ENCODE results near the gene SOST.

The SOST gene

DNA sequence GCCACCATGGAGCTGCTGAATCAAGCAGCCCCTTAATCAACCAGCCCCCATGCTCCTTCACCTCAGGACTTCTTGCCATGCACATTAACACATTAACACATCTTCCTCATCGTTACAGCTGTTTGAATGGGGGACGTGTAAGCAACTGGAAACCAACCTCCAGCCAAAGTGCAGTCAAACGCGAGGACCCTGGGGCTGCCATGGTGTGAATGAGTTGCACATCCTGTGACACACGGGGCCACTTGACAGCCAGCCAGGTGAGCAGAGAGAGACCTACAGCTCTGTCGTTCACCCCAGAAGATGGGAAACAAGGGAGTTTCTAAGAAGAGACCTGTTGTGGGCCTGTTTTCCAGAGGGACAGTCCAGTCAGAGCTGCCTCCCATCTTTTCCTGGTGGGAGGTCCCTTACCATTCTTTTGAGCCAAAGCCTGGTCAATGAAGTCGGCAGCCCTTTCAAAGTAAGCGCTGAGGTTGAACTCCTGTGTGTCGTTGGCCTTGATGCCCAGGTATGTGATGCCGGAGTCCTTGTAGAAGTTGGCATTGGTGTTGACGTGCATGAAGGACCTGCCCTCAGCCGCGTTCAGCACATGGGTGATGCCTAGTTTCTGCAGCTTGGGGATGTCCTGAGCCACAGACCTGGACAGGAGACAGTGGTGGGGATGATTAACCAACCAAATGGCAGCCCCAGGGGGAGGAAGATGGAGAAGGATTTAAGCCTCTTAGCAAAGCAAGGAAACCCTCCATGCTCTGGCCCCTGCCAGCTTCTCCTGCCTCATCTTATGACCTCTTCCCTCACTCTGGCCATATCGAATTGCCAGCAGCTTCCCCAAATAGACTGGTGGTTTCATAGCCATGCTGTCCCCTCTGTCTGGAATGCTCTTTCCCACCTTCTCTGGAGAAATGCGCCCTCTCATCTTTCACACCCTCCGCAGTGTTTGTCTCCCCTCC, 16.0 kb upstream of the SOST start:
- no peak for DNase-seq

DNA sequence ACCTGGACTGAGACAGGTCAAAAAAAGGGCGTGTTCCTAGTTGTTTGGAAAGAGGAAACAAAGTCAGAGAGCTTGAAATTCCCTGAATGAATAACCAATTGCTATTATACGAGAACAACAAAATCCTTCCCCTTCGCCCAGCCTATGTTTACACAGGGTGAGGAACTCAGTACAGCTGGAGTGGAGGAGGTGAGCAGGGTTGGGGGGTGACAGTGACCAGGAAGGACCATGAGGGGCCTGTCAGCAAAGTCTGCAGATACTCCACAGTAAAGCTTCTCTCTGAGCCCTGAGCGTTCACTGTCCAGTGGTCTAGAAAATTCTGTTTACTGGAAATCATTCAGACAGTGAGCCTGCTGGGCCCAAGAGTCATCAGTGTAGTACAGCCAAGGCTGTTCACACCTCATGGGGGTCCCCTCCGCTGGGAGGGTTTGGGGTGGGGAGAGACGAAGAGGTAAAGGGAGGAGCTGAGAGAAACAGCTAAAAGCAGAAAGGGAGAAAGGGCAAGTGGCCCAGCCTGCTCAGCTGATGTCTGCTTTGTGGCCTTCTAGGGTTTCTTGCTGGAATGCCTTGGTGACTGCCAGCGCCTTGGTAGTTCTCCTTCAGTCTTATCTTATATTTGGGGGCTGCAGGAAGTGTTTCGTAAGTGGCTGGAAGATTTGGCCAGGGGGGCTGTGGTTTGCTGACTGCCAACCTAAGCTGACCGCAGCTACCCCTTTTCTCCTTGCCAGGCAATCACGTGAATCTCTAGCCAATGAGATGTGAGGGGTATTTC, 14.5 kb upstream of the SOST start:
- no peak for DNase-seq

DNA sequence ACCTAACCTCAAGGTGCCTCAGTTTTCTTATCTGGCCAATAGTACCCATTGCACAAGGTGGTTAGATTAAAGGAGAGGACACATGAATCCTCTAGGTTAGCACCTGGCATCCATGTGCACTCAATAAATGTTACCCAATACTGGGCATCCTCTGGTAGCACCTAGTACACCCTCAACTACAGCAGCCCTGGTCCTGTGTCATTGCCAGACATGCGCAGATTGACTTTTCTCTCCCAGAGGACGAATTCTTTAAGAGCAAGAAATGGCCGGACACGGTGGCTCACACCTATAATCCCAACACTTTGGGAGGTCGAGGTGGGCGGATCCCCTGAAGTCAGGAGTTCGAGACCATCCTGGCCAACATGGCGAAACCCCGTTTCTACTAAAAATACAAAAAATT, 12.9 kb upstream of the SOST start:
- DNase-seq = no peak

DNA sequence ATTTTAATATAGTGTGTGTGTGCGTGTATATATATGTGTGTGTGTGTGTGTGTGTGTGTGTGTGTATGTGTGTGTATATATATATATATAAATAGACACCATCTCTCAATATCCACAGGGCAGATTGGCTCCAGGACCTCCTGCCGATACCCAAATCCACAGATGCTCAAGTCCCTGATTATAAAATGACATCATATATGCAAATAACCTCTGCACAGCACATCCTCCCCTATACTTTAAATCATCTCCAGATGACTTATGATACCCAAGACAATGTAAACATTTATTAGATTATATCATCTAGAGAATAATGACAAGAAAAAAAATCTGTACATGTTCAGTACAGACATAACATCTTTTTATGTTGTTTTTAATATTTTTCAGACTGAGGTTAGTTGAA, 12.4 kb upstream of the SOST start:
- DNase-seq = no peak

DNA sequence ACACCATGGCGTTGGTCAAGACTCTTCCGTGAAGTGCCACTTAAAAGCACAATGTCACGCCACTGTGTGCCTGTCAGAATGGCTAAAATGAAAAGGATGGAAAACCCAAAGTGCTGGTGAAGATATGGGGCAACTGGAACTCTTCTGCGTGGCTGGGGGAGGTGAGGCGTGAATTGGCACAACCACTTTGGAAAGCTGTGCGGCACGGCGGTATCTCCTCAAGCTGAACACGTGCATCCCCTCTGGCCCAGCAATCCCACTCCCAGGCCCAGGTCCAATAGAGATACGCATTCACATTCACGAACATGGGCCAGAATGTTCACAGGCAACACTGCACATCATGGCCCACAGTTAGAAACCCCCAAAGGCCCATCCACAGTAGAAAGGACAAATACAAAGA, 11.3 kb upstream of the SOST start:
- DNase-seq = no peak

DNA sequence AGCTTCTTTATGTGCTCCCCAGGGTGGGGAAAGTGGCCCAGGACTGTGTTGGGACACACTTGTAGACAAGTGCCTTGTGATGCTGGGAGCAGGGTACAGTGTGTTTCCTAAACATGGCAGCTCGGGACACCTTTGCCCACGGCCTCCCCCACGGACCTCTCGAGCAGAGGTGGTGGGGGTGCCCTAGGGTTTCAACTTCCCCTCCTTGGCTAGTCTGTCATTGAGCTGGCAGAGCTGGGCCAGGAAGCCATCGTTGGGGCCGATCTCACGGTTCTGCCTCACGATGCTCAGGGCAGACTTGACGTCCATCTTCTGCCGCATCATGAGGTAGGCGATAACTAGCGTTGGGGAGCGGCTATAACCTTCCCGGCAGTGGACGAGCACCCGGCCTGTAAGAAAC, 10.8 kb upstream of the SOST start:
- no peak for DNase-seq

DNA sequence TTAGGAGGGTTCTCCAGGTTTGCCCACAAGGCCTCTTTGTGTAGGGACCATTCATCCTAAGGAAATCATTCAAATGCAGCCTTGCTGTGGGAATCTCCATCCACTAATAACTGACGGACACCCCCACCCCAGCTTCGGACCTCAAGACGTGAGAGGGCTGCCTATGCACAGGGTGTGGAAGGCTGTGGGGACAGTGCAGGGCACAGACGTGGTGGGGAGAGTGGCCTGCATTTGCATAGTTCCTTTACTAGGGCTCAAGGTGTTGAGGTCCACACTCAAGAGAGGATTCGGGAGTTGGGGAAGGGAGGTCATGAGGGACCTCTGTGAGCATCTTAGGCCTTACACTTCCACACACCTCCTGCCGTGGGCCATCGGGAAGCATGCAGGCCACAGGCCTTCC, 10.4 kb upstream of the SOST start:
- no peak for DNase-seq

DNA sequence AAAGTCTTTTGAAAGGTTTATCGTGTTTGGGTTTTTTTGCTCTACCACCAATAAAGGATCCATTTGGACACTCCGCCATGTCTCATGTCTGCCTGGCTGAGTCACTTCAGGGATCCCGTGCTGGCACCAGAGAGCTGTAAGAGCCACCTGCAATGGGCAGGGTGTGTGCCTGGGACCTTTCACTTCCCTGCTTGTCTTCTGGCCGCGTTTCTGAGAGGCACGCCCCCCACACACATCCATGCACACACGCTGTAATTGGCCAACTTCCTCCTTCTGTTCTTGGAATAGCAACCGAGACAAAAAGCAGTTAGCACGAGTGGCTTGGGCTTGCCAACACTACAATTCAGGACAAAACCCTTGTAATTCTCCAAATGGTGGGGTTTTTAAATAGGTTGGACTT, 9.8 kb upstream of the SOST start:
- DNase-seq = no peak

DNA sequence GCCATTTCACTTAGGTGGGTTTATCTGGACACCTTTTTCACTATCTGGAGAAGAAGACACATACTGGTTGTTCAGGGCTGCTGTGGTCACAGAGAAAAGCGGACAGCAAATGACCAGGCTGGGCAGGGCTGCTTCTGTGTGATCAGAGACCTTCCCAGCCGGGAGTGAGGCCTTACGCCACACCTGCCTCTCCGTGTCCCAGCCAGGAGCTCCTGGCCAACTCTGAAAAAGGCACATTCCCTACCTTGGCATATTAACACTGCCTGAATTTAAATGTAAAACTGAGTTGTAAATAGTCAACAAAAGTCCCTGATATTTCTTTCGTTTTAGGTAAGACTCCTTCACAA, 9.1 kb upstream of the SOST start:
- DNase-seq = no peak

DNA sequence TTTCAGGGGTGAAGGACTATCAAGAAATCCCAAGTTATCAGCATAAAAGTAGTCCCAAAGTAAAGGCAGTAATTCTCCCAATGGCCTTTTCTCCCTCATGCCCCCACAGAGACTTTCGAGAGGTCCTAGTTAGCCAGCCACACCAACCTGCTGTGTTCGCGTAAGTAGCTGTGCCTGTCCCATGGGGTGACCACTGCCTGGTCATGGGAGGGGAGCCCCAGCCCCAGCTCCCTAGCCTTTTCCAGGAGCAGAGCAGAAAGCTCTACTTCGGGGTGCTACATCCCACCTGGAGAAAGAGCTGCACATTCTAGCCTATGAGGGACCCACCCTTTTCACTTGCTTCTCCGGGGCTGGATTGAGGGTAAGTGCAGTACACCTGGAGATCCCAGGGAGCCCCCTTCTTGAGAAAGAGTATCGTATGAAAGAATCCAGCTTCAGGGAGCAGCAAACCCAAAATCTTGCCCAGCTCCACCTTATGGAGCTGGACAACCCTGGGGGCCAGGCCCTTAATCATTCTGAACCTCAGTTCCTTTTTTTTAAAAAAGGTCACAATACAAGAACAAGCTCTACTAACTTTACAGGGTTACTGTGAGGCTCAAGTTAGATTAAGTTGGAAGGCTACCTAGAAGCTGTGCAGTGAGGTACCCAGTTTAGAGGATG, 8.6 kb upstream of the SOST start:
- DNase-seq = no peak

DNA sequence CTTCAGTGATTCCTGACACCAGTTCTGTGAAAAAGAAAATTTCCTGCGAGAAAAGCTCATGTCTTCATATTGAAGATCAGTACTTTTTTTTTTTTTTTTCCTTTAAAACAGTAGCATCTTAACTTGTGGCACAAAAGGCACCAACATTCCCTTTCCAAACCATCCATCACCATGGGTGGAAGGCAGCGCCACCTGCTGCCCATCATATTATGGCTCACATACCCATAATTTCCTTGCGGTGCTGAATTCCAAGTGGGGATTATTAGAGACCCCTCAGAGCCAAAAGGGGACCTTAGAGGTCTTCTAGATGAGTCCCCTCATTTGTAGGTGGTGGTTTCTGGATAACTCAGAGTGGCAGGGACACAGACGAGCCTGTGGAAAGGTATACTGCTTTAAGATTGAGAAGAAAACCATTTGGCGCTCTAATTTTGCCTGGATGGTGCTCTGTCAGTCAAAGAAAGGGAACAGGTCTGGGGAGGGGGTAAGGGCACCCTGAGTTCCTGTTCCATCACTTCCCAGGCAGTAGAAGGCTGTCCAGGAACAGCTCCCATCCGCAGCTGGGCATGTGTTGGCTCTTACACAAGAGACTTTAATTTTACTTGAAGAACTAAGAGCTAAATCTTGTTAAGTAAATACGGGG, 7.9 kb upstream of the SOST start:
- DNase-seq = peak; percentile 43

DNA sequence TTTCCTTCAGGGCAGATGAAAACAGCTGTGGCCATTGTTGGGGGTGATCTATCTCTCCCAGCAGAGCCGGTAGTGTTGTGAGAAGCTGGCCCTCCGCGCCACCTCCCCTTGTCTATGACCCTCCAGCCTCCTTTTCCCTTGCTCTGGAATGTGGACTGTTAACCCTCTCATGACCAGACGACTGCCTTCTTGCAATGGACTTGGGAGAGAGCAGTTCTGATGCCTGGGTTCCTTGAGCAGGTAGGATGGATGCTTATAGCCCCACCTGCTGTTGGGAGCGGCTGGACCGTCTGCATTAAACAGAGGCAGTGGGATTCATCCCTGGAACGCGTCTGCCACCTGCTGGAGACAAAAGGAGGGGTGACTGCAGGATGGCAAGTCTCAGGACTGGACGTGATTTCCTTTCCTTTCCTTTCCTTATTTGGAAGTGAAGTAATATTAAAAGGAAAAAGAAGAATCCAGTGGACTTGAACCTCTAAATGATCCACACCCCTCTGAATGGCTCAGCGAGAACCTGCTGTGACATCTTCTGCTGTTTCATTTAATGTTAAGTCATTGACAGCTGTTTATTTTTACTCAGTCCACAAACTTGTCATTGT, 1.8 kb upstream of the SOST start:
- peak; percentile 88 for DNase-seq

DNA sequence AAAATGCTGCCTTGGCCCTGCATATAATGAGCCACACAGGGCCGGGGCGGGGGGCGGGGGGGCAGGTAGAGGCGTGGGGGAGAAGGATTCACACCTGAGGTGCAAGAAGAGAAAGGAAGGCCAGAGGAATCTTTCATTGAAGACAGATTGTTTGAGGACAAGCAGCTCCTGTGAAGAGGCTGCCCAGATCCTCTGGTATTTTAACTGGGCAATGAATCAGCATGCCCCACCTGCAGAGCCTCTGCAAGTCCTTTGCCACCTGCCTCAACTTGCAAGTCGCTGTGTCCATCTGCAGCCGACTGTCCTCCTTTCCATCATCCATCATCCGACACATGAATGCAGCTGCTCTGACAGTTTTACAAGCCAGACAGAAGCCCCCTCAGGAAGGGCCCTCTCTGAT, 1.2 kb upstream of the SOST start:
- no peak for DNase-seq

DNA sequence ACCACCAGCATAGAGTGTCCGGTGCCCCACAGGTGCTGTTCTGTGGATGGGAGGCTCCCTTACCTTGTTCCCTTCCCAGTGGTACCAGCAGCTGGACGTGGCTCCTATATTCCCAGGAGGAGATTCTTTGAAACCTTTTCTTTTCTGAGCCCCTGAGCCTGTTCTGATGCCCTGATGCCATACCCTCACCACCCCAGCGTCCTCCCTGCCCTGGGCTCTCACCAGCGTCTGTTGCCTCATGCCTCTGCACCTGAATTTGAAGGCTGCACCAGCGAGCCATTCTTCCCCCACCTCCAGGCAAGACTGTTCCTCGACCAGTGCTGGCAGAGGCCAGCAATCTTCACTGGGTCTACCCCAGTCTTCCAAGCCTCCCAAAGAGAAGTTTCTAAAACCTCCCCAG, 505 bp downstream of the SOST start:
- DNase-seq = no peak

DNA sequence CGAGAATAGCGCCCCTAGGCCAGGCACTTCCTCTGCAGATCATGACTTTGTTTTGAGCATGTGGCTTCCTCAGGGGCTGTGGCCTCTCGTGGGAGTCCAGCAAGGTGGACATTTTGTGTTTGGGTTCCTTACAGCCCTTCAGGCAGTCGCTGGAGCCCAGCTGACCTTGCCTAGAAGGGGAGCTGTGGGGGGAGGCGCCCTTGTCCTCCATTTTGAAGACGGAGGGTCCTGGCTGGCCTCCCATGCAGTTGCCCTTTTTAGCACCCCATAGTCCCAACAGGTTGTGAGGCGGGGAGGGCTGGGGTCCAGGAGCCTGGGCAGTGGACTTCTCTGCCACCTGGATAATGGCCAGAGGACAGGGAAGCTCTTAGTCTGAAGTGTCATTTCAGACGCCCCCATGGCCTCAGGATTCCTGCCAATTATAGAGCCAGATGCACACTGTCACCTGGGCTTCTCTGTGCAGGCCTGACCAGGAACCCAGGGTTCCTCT, 1.4 kb downstream of the SOST start:
- DNase-seq = no peak

DNA sequence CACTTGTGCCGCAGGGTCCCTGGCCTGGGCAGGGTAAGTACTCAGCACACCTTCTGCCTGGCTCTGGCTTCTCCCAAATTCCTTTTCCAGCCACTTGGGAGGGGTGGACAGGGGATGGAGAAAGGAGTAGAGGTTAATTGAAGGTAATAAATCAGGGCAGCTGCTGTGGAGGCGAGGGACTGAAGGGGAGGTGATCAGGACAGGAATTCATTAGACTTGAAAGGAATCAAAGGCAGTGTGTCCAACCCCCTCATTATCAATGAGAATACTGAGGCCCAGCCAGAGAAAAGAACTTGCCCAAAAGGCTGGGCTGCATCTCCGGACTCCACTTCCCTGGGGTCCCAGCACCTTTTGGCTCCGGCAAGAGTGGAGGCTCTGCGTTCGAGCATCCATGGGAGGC, 2.4 kb downstream of the SOST start:
- DNase-seq = no peak

DNA sequence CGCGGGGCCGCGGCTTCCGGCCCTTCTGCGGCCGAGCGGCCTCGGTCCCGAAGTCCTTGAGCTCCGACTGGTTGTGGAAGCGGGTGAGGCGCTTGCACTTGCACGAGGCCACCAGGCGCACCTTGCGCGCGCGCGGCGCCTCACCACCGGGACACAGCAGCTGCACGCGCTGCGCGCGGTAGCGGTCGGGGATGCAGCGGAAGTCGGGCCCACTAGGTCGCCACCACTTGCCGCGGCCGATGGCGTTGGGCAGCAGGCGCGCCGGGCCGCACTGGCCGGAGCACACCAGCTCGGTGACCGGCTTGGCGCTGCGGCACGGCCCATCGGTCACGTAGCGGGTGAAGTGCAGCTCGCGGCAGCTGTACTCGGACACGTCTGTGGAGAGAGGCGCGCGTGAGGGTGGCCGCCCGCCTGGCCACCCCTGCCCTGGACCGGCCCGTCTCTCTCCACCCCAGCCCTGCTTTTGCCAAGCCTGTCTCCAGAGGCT, 3.2 kb downstream of the SOST start:
- DNase-seq = no peak

DNA sequence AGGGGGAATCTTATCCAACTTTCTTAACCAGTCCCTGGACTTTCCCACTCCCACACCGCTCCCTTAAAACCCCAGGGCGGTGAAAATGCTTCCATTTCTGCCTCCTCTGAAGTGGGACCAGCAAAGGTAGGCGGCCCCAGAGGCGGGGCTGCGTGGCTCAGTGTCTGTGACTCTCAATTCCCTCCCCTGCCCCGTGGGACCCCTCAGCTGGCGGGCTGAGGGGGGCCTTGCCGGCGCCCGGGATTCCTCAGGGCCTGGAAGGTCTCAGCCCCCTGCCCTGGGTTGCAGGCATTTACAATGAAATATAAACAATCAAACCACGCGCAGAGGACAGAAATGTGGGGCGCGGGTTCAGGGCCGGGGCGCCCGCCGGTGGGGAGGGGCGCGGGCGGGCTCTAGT, 3.6 kb downstream of the SOST start:
- no peak for DNase-seq

DNA sequence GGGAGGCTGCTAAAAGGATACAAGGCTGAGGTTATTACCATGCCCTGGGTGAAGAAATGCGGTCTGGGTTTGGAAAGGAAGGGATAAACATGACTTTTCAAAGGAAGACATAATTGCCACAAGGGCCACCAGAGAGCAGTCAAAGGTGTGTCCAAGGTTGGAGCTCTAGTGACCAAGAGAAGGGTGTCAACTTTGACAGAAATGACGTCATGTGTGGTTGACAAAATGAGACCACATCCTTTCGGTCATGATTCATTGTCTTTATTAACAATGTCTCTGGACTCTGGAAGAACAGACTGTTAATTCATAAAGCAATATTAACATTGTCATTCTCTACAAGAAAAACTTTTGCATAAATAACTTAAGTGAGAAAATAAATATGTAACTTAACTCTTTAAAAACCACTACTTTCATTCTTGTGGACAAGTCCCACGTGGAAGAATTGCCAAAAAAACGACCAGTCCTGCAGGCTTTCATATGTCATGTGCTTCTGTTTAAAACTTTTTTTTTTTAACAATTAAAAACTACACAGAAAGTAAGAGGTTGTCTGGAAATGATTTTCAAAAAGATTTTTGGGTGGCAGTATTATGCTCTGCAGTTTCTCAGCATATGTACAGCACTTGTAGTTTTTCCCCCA, 5.0 kb downstream of the SOST start:
- peak; percentile 52 for DNase-seq

DNA sequence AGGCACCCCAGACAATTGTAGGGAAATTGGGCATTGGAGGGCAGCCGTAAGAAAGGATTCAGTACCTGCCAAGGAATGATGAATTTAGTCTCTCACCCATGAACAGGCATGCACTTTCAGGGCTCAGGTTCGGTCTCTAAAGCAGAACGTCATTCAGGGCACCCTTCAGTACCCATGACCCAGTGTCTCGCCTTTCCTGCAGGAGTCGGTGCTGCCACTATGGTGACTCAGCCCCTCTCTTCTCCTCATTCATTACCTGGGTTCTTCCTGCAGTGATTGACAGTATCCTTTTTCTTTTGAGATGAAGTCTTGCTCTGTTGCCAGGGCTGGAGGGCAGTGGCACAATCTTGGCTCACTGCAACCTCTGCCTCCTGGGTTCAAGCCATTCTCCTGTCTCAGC, 8.4 kb downstream of the SOST start:
- no peak for DNase-seq

DNA sequence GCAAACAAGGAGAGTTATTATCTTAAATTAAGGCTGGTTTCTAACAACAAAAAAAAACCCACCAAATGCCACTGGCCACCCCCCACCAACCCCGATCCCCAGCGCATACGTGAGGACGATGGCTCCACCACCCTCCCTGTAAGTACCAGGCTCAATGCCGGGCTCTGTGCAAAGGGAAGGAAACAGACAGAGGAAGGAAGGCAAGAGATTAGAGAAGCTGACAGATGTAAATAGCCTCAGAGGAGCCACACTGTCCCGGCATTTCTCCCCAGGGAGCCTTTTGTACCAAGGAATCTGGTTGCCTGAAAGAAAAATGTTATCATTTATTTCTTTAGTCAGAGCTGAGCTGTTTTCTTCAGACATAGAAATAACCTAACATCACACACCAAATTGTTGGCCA, 13.1 kb downstream of the SOST start:
- no peak for DNase-seq

DNA sequence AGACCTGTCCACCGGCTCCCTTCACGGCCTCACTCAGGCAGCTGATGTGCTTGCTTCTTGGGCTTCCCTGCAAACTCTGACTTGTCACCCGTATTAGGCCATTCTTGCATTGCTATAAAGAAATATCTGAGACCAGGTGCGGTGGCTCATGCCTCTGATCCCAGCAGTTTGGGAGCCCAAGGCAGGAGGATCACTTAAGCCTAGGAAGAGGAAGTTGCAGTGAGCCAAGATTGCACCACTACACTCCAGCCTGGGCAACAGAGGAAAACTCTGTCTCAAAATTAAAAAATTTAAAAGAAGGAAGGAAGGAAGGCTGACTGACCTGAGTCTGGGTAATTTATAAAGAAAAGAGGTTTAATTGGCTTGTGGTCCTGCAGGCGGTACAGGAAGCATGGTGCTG, 17.0 kb downstream of the SOST start:
- no peak for DNase-seq
